GM19193 (cell line): ENCODE measurements around the gene COMMD3.

Experiments used
- POLR2A ChIP-seq: IDR thresholded peaks from 4 replicates; pipeline ENCODE4 v1.6.1; 2011; ENCODE audit not compliant: insufficient read depth, insufficient read length; ENCODE audit errors: extremely low read depth

The COMMD3 gene

GRCh38 chr10:22365644-22366434 is 49.7 kb downstream of the COMMD3 start:
- TF ChIP-seq POLR2A: no peak

- no peak for TF ChIP-seq POLR2A
These were observed 50.2 kb downstream of the COMMD3 start for GRCh38 chr10:22366435-22366703.

DNA sequence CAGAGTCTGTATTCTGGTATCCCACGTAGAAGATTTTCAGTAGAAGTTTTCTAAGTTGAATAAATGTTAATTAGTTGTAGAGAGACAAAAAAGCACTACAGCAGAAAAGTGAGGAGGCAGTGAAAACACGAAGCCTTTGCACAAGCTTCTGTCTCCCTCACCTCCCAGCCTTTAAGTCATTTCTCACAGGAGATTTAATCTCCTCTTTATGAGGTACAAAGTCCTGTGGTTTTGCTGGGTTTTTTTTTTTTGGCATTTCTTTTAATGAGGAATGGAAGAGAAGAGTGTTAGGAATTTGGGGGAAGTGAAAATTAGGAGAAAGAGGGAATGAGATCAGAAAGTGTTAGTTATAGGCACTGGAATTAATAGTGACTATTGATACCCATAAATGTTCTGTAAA is 50.6 kb downstream of the COMMD3 start:
- no peak for TF ChIP-seq POLR2A

GRCh38 chr10:22367471-22367870 is 51.3 kb downstream of the COMMD3 start:
- TF ChIP-seq POLR2A: no peak

- no peak for TF ChIP-seq POLR2A
These were observed 52.2 kb downstream of the COMMD3 start for GRCh38 chr10:22368402-22368801.

DNA sequence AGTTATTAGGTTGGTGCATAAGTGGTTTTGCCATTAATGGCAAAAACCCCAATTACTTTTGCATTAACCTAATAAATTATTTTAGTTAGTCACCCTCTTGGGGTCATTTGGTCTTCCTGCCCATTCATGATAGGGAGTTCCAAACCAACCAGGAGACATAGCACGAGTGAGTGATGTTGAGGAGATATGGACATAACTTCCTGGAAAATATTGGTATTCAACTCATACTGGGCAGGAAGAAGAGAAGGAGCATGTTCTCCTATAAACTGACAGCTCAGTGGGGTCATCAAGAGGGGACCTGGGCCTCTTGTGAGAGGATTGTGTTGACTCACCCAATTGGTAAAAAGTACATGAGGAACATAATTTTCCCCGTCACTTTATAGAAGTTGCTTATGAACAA is 52.8 kb downstream of the COMMD3 start:
- no peak for TF ChIP-seq POLR2A

DNA sequence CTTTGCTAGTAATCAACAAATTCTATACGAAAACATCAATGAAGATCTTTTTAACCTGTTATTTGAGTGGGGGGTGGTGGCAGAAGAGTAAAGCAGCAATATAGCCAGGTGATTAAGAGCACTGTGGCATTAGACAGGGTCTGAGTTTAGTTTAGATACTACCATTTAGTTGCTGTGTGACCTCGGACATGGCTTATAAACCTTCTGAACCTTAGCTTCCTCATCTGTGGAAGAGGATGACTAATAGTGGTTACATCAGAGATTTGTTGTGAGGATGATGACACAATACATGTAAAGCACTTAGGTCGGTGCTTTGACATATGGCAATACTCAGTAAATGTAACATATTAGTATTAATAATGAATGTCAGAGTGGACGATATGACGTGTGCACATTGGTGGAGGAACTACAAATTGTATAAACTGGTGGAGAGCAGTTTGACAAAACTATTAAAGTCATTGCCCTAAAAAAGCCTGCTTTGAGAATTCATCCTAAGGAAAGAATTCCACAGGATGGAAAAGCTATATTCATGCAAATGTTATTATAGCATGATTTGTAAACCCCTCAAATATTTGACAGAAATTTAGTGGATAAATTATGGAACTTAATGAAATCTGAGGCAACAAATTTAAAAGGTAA is 53.4 kb downstream of the COMMD3 start:
- TF ChIP-seq POLR2A: no peak
